Suppressor macrophage treated with lipopolysaccharide for 4 hours (primary cell): ENCODE results near the gene SH3BGRL2.
A peak's percentile ranks its signal among the peaks of the same experiment; 100 is the strongest.
"Not testable (repeated sequence)": the region's sequence is repeated elsewhere in the genome, so short reads cannot be mapped to it uniquely, and the experiment has no call there.

ENCODE experiments used
- DNase-seq: peaks from one replicate; pipeline ENCODE4 v3.0.0-alpha.2; 2020

SH3BGRL2 gene

GRCh38 chr6:79614326-79615305 lies 16.5 kb upstream of the SH3BGRL2 start:
- no peak for DNase-seq

GRCh38 chr6:79617518-79617941 lies 13.6 kb upstream of the SH3BGRL2 start:
- no peak for DNase-seq

GRCh38 chr6:79618425-79618824 lies 12.7 kb upstream of the SH3BGRL2 start:
- DNase-seq: not testable (repeated sequence)

- DNase-seq: no peak
These were observed 9.6 kb upstream of the SH3BGRL2 start for GRCh38 chr6:79621579-79621978.

GRCh38 chr6:79622364-79622763 lies 8.8 kb upstream of the SH3BGRL2 start:
- DNase-seq: no peak

GRCh38 chr6:79623106-79623505 lies 8.0 kb upstream of the SH3BGRL2 start:
- no peak for DNase-seq

GRCh38 chr6:79625746-79626145 lies 5.4 kb upstream of the SH3BGRL2 start:
- DNase-seq: no peak

GRCh38 chr6:79626811-79627210 lies 4.3 kb upstream of the SH3BGRL2 start:
- no peak for DNase-seq

GRCh38 chr6:79627422-79627821 lies 3.7 kb upstream of the SH3BGRL2 start:
- no peak for DNase-seq

- DNase-seq: no peak
These were observed 2.5 kb upstream of the SH3BGRL2 start for GRCh38 chr6:79628466-79629288.

- no peak for DNase-seq
These were observed 698 bp upstream of the SH3BGRL2 start for GRCh38 chr6:79630380-79630882.

- DNase-seq: peak; percentile 1
These were observed 604 bp downstream of the SH3BGRL2 start for GRCh38 chr6:79631693-79632172.

- DNase-seq: no peak
These were observed 1.5 kb downstream of the SH3BGRL2 start for GRCh38 chr6:79632580-79632979.

GRCh38 chr6:79634491-79635231 lies 3.5 kb downstream of the SH3BGRL2 start:
- no peak for DNase-seq

- DNase-seq: no peak
These were observed 4.1 kb downstream of the SH3BGRL2 start for GRCh38 chr6:79635232-79635543.

- no peak for DNase-seq
These were observed 5.5 kb downstream of the SH3BGRL2 start for GRCh38 chr6:79636673-79637072.

- no peak for DNase-seq
These were observed 9.3 kb downstream of the SH3BGRL2 start for GRCh38 chr6:79640146-79641111.

GRCh38 chr6:79646006-79646405 lies 14.9 kb downstream of the SH3BGRL2 start:
- DNase-seq: no peak

GRCh38 chr6:79646561-79646960 lies 15.4 kb downstream of the SH3BGRL2 start:
- no peak for DNase-seq

- DNase-seq: no peak
These were observed 16.6 kb downstream of the SH3BGRL2 start for GRCh38 chr6:79647741-79648140.

- no peak for DNase-seq
These were observed 17.2 kb downstream of the SH3BGRL2 start for GRCh38 chr6:79648328-79648727.

- DNase-seq: no peak
These were observed 17.9 kb downstream of the SH3BGRL2 start for GRCh38 chr6:79649016-79649415.
